ENCODE results near the gene EIF4G3. TPM values are rescaled to one million over a fixed set of nuclear protein-coding genes. Genes with fewer than 3 reads are reported as not detected.
A peak's percentile ranks its signal among the peaks of the same experiment; 100 is the strongest.
"Not testable (repeated sequence)": the region's sequence is repeated elsewhere in the genome, so short reads cannot be mapped to it uniquely, and the experiment has no call there.

EIF4G3 gene
- total RNA-seq, 1 donor: 58.6 TPM

- TF ChIP-seq, protein P1, sequence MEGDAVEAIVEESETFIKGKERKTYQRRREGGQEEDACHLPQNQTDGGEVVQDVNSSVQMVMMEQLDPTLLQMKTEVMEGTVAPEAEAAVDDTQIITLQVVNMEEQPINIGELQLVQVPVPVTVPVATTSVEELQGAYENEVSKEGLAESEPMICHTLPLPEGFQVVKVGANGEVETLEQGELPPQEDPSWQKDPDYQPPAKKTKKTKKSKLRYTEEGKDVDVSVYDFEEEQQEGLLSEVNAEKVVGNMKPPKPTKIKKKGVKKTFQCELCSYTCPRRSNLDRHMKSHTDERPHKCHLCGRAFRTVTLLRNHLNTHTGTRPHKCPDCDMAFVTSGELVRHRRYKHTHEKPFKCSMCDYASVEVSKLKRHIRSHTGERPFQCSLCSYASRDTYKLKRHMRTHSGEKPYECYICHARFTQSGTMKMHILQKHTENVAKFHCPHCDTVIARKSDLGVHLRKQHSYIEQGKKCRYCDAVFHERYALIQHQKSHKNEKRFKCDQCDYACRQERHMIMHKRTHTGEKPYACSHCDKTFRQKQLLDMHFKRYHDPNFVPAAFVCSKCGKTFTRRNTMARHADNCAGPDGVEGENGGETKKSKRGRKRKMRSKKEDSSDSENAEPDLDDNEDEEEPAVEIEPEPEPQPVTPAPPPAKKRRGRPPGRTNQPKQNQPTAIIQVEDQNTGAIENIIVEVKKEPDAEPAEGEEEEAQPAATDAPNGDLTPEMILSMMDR (IDR thresholded peaks at IDR 0.05; ENCODE audit: insufficient read depth, low read length): no peak
- H3K4me3 ChIP-seq (ENCODE audit: low read depth, low read length): no peak overlapping the region
- no peak for DNase-seq (ENCODE audit: low read depth)
Observed at GRCh38 chr1:21184276-21184675, 7.6 kb upstream of the EIF4G3 start.

DNA sequence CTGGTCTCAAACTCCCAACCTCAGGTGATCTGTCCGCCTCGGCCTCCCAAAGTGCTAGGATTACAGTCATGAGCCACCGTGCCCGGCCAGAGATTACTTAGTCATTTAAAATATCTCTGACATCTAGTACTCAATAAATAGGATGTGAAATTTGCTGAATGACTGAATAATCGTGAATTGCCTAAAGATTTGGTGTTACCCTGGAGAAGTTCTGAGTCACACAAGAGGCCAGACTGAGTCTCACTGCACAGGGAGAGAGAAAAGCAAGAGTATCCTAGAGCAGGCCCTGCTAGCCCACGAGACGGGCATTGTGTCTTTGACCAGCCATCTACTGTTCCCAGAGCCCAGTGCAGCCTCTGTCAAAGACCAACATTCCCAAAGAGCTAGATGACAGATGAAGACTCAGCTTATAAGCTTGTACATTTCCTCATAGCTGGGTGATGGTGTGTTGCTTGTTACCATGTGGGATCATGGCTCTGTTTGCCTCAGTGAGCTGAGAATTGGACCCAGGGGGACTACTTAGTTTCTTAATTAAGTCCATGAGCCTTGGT, 5.6 kb upstream of the EIF4G3 start:
- DNase-seq (ENCODE audit: low read depth): no peak
- TF ChIP-seq, protein P1 (IDR thresholded peaks at IDR 0.05; ENCODE audit: insufficient read depth, low read length): no peak
- H3K4me3 ChIP-seq (ENCODE audit: low read depth, low read length): no peak overlapping the region

DNA sequence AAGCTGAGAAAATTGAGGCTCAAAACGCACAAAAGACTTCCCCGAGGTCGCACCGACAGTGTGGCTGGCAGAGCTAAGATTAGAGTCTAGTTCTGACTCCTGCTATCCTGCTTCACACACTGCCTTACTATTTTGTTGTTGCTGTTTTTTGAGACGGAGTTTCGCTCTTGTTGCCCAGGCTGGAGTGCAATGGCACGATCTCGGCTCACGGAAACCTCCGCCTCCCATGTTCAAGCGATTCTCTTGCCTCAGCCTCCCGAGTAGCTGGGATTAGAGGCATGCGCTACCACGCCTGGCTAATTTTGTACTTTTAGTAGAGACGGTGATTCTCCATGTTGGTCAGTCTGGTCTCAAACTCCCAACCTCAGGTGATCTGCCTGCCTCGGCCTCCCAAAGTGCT, 1.6 kb upstream of the EIF4G3 start:
- DNase-seq (ENCODE audit: low read depth); H3K4me3 ChIP-seq (ENCODE audit: low read depth, low read length): not testable (repeated sequence)

DNA sequence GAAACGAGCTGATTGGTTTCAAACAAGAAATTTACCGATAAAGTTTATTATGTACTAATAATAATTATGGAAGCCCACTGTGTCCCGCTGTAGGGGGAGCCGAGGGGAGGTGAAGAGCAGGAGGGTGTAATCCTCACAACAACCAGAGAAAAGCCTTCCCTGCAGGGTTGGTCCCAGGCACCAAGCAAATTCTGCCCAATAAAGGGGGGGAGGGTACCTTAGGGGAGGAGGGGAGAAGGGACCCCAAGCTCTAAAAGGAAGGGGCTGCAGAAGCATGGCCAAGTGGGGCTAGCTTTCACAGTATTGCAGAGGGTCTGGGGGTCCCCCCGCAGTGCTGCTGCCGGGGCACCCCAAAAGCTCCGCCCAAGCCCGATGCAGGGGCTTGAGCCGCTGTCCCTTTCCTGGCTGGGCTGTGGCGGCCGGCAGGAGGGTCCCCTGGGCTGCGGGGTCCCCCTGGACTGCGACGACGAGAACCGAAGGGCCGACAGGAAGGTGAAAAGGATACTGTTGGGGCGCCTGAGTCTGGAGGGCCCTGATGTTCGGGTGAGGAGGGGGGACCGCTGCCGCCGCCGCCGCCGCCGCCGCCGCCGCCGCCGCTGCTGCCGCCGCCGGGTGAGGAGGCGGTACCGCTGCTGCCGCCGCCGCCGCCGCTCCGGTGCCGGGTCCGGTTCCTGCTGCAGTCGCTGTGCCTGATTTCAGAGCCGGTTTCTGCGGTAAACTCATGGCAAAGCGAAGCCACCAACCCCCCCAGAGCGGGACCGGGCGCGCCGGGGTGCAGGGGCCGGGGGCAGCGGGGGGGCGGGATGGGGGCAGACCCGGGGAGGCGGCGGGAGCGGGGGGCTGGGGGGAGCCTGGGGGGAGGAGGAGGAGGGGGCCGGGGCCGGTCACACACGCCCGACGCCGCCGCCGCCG, 771 bp downstream of the EIF4G3 start:
- TF ChIP-seq, protein P1 (IDR thresholded peaks at IDR 0.05; ENCODE audit: insufficient read depth, low read length): no peak
- no peak for DNase-seq (ENCODE audit: low read depth)
- peak overlapping the region; percentile 95 for H3K4me3 ChIP-seq (ENCODE audit: low read depth, low read length)

DNA sequence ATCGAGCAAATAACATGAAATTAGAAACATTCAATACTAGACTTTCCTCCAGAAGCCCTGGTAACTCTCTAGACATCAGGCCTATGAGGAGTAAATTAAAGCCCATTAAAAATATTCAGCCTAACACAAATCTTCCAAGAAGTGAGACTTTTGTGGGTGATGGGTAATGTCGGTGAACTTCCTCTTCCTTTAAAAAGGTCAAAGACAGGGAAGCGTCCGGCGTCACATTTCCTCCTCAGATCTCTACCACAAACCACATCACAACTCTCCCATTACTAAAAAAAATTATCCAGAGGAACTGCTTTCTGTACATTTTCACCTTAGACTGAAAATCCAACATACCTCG, 1.4 kb downstream of the EIF4G3 start:
- TF ChIP-seq, protein P1 (IDR thresholded peaks at IDR 0.05; ENCODE audit: insufficient read depth, low read length): no peak
- DNase-seq (ENCODE audit: low read depth): peak; percentile 56
- H3K4me3 ChIP-seq (ENCODE audit: low read depth, low read length): peak overlapping the region; percentile 95

DNA sequence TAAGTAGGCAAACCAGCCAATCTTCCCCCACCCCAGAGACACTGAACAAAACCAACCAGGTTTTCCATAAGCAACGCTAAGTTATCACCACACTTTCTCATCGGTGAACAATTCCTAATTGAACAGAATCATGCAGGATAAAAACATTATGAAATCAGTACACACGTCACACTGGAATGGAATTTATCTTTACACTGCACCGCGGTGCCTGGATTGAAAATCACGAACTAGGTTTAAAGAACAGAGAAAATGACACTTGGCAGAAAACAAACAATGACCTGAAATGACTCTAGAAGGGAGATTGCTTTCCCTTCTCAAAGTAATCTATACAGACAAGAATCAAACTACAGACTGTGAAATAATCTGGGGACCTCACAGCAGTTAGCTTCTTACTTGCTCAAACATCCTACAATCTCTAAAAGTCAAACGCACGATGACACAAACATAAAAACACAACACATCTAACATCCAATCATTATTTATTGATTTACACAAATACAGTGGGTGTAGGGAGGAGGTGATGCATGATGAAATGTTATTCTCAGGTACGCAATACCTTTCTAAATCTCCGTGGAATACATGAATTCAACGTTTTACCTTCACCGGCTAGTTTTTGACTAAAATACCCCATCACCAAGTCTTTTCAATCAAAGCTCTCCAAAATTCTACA, 1.9 kb downstream of the EIF4G3 start:
- peak overlapping the region; percentile 95 for H3K4me3 ChIP-seq (ENCODE audit: low read depth, low read length)
- TF ChIP-seq, protein P1 (IDR thresholded peaks at IDR 0.05; ENCODE audit: insufficient read depth, low read length): no peak
- peak; percentile 85 for DNase-seq (ENCODE audit: low read depth)

- DNase-seq (ENCODE audit: low read depth): no peak
- H3K4me3 ChIP-seq (ENCODE audit: low read depth, low read length): peak overlapping the region; percentile 95
- TF ChIP-seq, protein P1 (IDR thresholded peaks at IDR 0.05; ENCODE audit: insufficient read depth, low read length): no peak
Observed at GRCh38 chr1:21174230-21174629, 2.5 kb downstream of the EIF4G3 start.

DNA sequence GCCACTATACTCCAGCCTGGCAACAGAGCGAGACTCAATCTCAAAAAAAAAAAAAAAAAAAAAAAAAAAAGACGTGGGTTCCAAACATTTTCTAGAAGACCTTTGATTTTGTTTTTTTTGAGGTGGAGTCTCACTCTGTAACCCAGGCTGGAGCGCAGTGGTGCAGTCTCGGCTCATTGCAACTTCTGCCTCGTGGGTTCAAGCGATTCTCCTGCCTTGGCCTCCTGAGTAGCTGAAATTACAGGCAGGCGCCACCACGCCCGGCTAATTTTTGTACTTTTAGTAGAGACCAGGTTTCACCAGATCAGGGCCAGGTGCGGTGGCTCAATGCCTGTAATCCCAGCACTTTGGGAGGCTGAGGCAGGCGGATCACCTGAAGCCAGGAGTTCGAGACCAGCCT, 3.6 kb downstream of the EIF4G3 start:
- H3K4me3 ChIP-seq (ENCODE audit: low read depth, low read length); DNase-seq (ENCODE audit: low read depth): not testable (repeated sequence)

- DNase-seq (ENCODE audit: low read depth): peak; percentile 81
- H3K4me3 ChIP-seq (ENCODE audit: low read depth, low read length): not testable (repeated sequence)
Observed at GRCh38 chr1:21170837-21171236, 5.9 kb downstream of the EIF4G3 start.

Measured in fibroblast of the aortic adventitia (primary cell).